GM23338 (cell line): Measurements from ENCODE around the gene ARHGAP36. TPM values are rescaled to one million over a fixed set of nuclear protein-coding genes. Genes with fewer than 3 reads are reported as not detected.

Experiments
- ATAC-seq: fragments of 200-7000 bp; cut with Tn5 transposase; 3 replicates; pipeline ENCODE4 v1.9.1; 2020
- DNase-seq: peaks from one replicate; pipeline ENCODE4 v3.0.0-alpha.2; 2015; ENCODE audit warnings: low spot score
- H2AFZ ChIP-seq: fragments of 200-600 bp; sonication (generic); 2 replicates; pipeline ENCODE4 v1.8.0; 2016; ENCODE audit warnings: antibody characterized with exemption, mild to moderate bottlenecking, moderate library complexity
- H3F3A ChIP-seq: fragments of 200-600 bp; sonication (generic); replicated peaks from 2 replicates; pipeline ENCODE4 v1.8.0; 2017; ENCODE audit warnings: antibody characterized with exemption, mixed run types, low read depth
- H3K27ac ChIP-seq: fragments of 200-600 bp; sonication (generic); 2 replicates; pipeline ENCODE4 v1.6.1; 2016; ENCODE audit warnings: low read depth
- H3K27me3 ChIP-seq: fragments of 200-600 bp; sonication (generic); 2 replicates; pipeline ENCODE4 v1.8.0; 2016; ENCODE audit warnings: mild to moderate bottlenecking, mixed run types, moderate library complexity; ENCODE audit not compliant: insufficient read depth
- H3K36me3 ChIP-seq: fragments of 200-600 bp; sonication (generic); 2 replicates; pipeline ENCODE4 v1.8.0; 2016; ENCODE audit warnings: mild to moderate bottlenecking; ENCODE audit not compliant: insufficient read depth
- H3K4me1 ChIP-seq: fragments of 200-600 bp; sonication (generic); 2 replicates; pipeline ENCODE4 v1.8.0; 2016; ENCODE audit warnings: mild to moderate bottlenecking, moderate library complexity; ENCODE audit not compliant: insufficient read depth
- H3K4me2 ChIP-seq: fragments of 200-600 bp; sonication (generic); 2 replicates; pipeline ENCODE4 v1.7.1; 2017; ENCODE audit warnings: mixed run types
- H3K4me3 ChIP-seq: fragments of 200-600 bp; sonication (generic); 2 replicates; pipeline ENCODE4 v1.6.1; 2016; ENCODE audit warnings: mixed run types
- H3K79me2 ChIP-seq: fragments of 200-600 bp; sonication (generic); replicated peaks from 2 replicates; pipeline ENCODE4 v1.8.0; 2017; ENCODE audit warnings: mild to moderate bottlenecking; ENCODE audit not compliant: insufficient read depth
- H3K9me2 ChIP-seq: fragments of 200-600 bp; sonication (generic); 2 replicates; pipeline ENCODE4 v1.8.0; 2017; ENCODE audit not compliant: insufficient read depth
- H4K20me1 ChIP-seq: fragments of 200-600 bp; sonication (generic); replicated peaks from 2 replicates; pipeline ENCODE4 v1.8.0; 2017; ENCODE audit warnings: mild to moderate bottlenecking; ENCODE audit not compliant: insufficient read depth
- H3K27ac Mint-ChIP-seq: 2 replicates; pipeline ENCODE4 v1.8.0; 2020; ENCODE audit warnings: inconsistent platforms, mild to moderate bottlenecking, moderate library complexity, mixed read lengths
- H3K27me3 Mint-ChIP-seq: 3 replicates; pipeline ENCODE4 v1.8.0; 2022; ENCODE audit warnings: low read depth, mild to moderate bottlenecking, moderate library complexity, mixed read lengths, inconsistent platforms; ENCODE audit not compliant: insufficient read depth, poor library complexity
- H3K36me3 Mint-ChIP-seq: 3 replicates; pipeline ENCODE4 v1.8.0; 2021; ENCODE audit warnings: low read depth, mild to moderate bottlenecking, inconsistent platforms, moderate library complexity, mixed read lengths
- H3K4me1 Mint-ChIP-seq: 3 replicates; pipeline ENCODE4 v1.8.0; 2020; ENCODE audit warnings: mild to moderate bottlenecking, inconsistent platforms, mixed read lengths
- H3K4me3 Mint-ChIP-seq: 3 replicates; pipeline ENCODE4 v1.8.0; 2021; ENCODE audit warnings: moderate library complexity, mild to moderate bottlenecking, inconsistent platforms, mixed read lengths
- H3K9me3 Mint-ChIP-seq: 3 replicates; pipeline ENCODE4 v1.8.0; 2020; ENCODE audit warnings: moderate library complexity, mild to moderate bottlenecking, inconsistent platforms, mixed read lengths
- CTCF ChIP-seq, 2 experiments: fragments of 200-600 bp in 1 of 2; sonication (generic) in 1 of 2; conservative IDR thresholded peaks; 2 replicates each; pipeline versions ENCODE4 v1.5.1 to v1.6.1; 2016 to 2017; ENCODE audit warnings: antibody characterized with exemption in 2 of 2, low read depth in 2 of 2, mild to moderate bottlenecking in 2 of 2, moderate library complexity in 1 of 2
- EZH2 ChIP-seq: fragments of 200-600 bp; sonication (generic); IDR thresholded peaks from one replicate; pipeline ENCODE4 v1.8.0; 2017; ENCODE audit warnings: antibody characterized with exemption, mild to moderate bottlenecking, low read depth; ENCODE audit not compliant: unreplicated experiment
- NANOG ChIP-seq: IDR thresholded peaks from 2 replicates; pipeline ENCODE4 v1.6.1; 2016; ENCODE audit warnings: antibody characterized with exemption, borderline replicate concordance
- REST ChIP-seq: IDR thresholded peaks from one replicate; pipeline ENCODE4 v1.6.1; 2018; ENCODE audit warnings: antibody characterized with exemption; ENCODE audit not compliant: unreplicated experiment
- STAT1 ChIP-seq: IDR thresholded peaks from one replicate; pipeline ENCODE4 v1.6.1; 2016; ENCODE audit warnings: antibody characterized with exemption; ENCODE audit not compliant: unreplicated experiment
- ZNF114 ChIP-seq: fragments of 250-450 bp; sonication (Bioruptor Pico); IDR thresholded peaks from 2 replicates; pipeline ENCODE4 v1.5.0; 2020; ENCODE audit warnings: mild to moderate bottlenecking, moderate library complexity
- ZNF331 ChIP-seq: fragments of 250-450 bp; sonication (Bioruptor Pico); IDR thresholded peaks from 2 replicates; pipeline ENCODE4 v1.5.0; 2020; ENCODE audit warnings: low read depth, mild to moderate bottlenecking, moderate library complexity
- polyA plus RNA-seq: library from polyadenylated mRNA; unstranded; fragments of >200 nt; fragmentation: Nextera tagmentation; extraction: Ambion mirVana; gene quantifications from 2 replicates; pipeline ENCODE4 v1.2.1, GENCODE V29; 2016
- total RNA-seq: library from RNA; depleted of rRNA; stranded (reverse); fragments of >200 nt; shearing (Covaris generic); gene quantifications from 2 replicates; pipeline ENCODE4 v1.2.3, GENCODE V29; 2014
- TF ChIP-seq, protein P1 (sequence below): IDR thresholded peaks from 2 replicates; pipeline ENCODE4 v1.6.1; 2016; ENCODE audit warnings: antibody characterized with exemption

Gene ARHGAP36
- total and polyA plus RNA-seq, 2 experiments from 2014 or later: 0.21 TPM; not detected in 1

DNA sequence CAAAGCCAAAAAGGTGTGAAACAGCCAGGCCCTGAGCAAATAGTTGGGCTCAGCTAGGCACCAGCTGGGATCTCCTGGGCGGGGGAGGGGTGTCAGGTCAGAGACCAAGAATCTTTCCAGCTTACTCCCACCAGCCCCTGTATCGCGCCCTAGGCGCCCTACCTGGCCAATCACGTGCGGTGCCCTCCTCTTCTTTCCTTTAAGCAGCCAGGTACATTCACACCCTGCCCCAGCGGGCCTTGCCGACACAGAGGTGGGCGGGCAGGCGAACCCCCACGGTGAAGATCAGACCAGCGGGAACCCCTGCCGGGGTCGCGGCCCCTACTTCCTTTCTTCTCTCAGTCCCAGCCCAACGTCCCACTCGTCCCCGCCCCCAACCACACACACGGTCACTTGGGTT lies 9.1 kb downstream of the ARHGAP36 start (continued):
- TF ChIP-seq ZNF114 (CRISPR knock-in tag): no peak
- TF ChIP-seq REST: no peak
- no peak for TF ChIP-seq CTCF (conservative IDR thresholded peaks at IDR 0.05; ENCODE audit: low read depth in 2 of 2)
- no peak for TF ChIP-seq STAT1
- TF ChIP-seq NANOG: no peak
- no peak for TF ChIP-seq EZH2

DNA sequence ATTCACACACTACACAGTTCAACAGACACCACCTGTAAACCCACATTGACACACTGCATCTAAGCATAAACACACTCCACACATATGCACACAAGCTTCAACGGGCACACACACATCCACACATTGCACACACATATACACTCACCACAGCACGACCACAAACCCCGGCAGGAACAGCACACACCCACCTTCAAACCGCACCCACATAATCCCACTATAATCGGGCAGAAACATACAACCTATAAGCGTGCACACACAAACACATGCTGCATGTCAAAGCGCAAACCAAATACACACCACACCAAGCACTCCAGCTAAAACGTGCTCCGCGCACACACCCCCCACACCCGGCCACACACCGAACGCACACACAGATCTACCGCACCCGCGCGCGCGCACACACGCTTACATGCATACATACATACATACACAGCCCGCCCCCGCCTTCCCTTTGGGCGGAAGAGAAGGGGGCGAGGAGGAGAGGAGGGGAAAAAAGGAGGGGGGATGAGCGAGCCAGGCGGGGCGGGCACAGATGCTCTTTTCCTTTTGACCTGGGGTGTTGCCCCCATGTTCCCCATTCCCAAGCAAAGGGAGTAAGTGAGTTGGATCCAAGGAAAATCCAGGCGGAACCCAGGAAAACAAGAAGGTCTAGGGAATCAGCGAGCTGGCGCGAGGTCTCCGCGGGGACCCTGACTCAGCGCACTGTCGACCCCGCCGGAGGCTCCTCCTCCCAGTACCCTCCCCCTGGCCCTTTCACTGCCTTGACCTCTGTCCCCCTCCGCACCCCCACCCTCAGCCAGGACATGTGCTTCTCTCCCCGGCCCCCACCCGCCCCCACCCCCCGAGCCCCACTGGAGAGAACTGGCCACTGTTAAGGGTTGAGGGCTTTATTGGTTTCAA lies 9.9 kb downstream of the ARHGAP36 start:
- Mint-ChIP-seq H3K27ac (no peak overlapping the region), H3K4me3 (no peak overlapping the region), H3K4me1 (peaks cover 33% of the 10 kb centered on the region), H3K36me3 (no peaks in the 10 kb centered on the region), H3K9me3 (no peaks in the 10 kb centered on the region), H3K27me3 (peaks cover 26% of the 10 kb centered on the region)
- Histone ChIP-seq H2AFZ (peak overlapping the region; percentile 85), H3K27ac (no peak overlapping the region), H3F3A (no peaks in the 10 kb centered on the region), H3K4me3 (peak overlapping the region; percentile 64), H3K79me2 (no peaks in the 10 kb centered on the region), H4K20me1 (no peaks in the 10 kb centered on the region), H3K27me3 (peaks cover 60% of the 10 kb centered on the region), H3K4me2 (peak overlapping the region; percentile 80), H3K9me2 (no peaks in the 10 kb centered on the region), H3K4me1 (peaks cover 16% of the 10 kb centered on the region), H3K36me3 (no peaks in the 10 kb centered on the region)
- peak; percentile 53 for DNase-seq
- peak; percentile 48 for ATAC-seq
- TF ChIP-seq ZNF114 (CRISPR knock-in tag) (no peak), STAT1 (no peak), ZNF331 (no peak), EZH2 (peak; percentile 45)
- TF ChIP-seq, protein P1, sequence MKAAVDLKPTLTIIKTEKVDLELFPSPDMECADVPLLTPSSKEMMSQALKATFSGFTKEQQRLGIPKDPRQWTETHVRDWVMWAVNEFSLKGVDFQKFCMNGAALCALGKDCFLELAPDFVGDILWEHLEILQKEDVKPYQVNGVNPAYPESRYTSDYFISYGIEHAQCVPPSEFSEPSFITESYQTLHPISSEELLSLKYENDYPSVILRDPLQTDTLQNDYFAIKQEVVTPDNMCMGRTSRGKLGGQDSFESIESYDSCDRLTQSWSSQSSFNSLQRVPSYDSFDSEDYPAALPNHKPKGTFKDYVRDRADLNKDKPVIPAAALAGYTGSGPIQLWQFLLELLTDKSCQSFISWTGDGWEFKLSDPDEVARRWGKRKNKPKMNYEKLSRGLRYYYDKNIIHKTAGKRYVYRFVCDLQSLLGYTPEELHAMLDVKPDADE: no peak
